ENCODE measurements around the gene ATG2A. TPM values are rescaled to one million over a fixed set of nuclear protein-coding genes. Genes with fewer than 3 reads are reported as not detected.

ATG2A gene
- total and polyA plus RNA-seq, 9 of the 15 experiments (the other 6 are each of a cell fraction or from before 2014, with no cell fraction given): 0.25 to 45.9 (median 5.2) TPM

DNA sequence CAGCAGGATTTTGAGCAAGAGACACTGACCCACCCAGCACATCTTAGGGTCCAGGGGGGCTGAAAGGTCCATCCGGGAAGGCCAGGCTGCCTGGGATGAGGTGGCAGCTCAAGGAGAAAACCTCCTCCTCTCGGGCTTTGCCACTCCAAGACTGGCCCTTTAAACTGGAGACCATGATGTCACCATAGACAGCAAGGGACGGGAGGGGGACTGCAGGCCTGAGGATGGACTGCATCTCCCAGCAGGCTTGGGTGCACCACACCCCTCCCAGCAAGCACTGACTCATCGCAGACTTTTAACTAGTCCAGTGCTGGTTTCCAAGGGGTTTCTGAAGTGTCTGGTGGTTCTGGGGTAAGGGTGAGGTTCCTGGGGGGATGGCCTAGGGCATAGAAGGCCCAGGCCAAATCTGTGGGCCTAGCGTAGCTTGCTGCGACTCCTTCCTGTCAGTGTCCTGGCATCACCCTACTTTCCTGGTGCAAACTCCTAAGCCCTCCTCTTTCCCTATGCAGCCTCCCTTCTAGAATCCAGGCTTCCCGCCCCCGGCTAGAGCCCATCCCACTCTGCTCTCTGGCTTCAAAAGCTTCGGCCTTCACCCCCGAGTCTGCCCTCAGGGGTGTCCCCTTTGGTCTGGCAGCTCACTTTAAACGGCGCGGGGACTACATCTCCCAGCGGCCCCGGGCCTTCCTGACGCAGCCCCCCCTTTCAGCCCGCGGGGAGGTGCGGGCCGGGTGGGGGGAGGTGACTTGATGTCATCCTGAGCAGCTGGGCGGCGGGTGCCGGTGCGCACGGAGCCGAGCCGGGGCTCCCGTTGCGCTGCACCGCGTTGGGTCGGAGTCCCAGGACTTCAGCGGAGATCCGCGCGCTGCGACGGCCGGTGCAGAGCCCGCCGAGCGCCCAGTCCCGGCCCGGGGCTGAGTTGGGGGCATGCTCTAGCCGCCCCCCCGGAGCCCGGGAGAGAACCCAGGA lies 7.2 kb upstream of the ATG2A start, which contains the start of gene PPP2R5B (continued):
- TF ChIP-seq SNRNP70 (optimal IDR thresholded peaks at IDR 0.05; ENCODE audit: low read depth, low read length) (no peak), POLR3G (IDR thresholded peaks at IDR 0.05; ENCODE audit: extremely low read depth, insufficient read length, insufficient replicate concordance) (no peak), KDM2B (CRISPR knock-in tag; IDR thresholded peaks at IDR 0.05) (0 out of 2 replicates have a peak, but pooled peaks have one; percentile 76), ZEB2 (IDR thresholded peaks at IDR 0.05) (0 out of 2 replicates have a peak, but pooled peaks have one; percentile 14), ZFX (CRISPR knock-in tag; IDR thresholded peaks at IDR 0.05) (peak; percentile 77), FOXP1 (CRISPR knock-in tag; IDR thresholded peaks at IDR 0.05) (peak; percentile 4; the same call in 1 of the 2 replicates), JUNB (CRISPR knock-in tag; conservative IDR thresholded peaks at IDR 0.05) (peak; percentile 83), ZBTB1 (CRISPR knock-in tag; IDR thresholded peaks at IDR 0.05; ENCODE audit: borderline replicate concordance, low read depth) (no peak), RB1 (IDR thresholded peaks at IDR 0.05; ENCODE audit: low read depth) (peak; percentile 78), CXXC5 (CRISPR knock-in tag; IDR thresholded peaks at IDR 0.05) (peak; percentile 93), ILF3 (IDR thresholded peaks at IDR 0.05; ENCODE audit: borderline replicate concordance) (no peak), TSC22D4 (tag; IDR thresholded peaks at IDR 0.05) (no peak), ZNF224 (CRISPR knock-in tag; IDR thresholded peaks at IDR 0.05) (no peak), EHMT2 (IDR thresholded peaks at IDR 0.05) (no peak), ZNF311 (CRISPR knock-in tag; IDR thresholded peaks at IDR 0.05) (peak; percentile 44; the same call in 1 of the 2 replicates), STAG1 (CRISPR knock-in tag; IDR thresholded peaks at IDR 0.05; ENCODE audit: borderline replicate concordance) (no peak), HMG20A (CRISPR knock-in tag; conservative IDR thresholded peaks at IDR 0.05) (no peak), TRIM28 (IDR thresholded peaks at IDR 0.05) (peak; percentile 53; the same call in 1 of the 2 replicates), CREM (IDR thresholded peaks at IDR 0.05; ENCODE audit: low read depth) (peak; percentile 92), CAMTA2 (CRISPR knock-in tag; conservative IDR thresholded peaks at IDR 0.05) (no peak), ETS2 (tag; IDR thresholded peaks at IDR 0.05; ENCODE audit: borderline replicate concordance, poor library complexity, severe bottlenecking) (no peak), CHD1 (IDR thresholded peaks at IDR 0.05; ENCODE audit: low read length) (no peak), SIX5 (IDR thresholded peaks at IDR 0.05; ENCODE audit: borderline replicate concordance in 1 of 2, insufficient read depth in 1 of 2, low read depth in 1 of 2, low read length in 2 of 2) (peak; percentile 85 to 89), RAD21 (CRISPR knock-in tag; conservative IDR thresholded peaks at IDR 0.05 in 1 of 2, IDR thresholded peaks at IDR 0.05 in 1 of 2) (no peak), NFRKB (IDR thresholded peaks at IDR 0.05; ENCODE audit: low read depth) (peak; percentile 39; the same call in 1 of the 2 replicates), NBN (IDR thresholded peaks at IDR 0.05; ENCODE audit: low read depth) (no peak)
- TF ChIP-seq, protein P1, sequence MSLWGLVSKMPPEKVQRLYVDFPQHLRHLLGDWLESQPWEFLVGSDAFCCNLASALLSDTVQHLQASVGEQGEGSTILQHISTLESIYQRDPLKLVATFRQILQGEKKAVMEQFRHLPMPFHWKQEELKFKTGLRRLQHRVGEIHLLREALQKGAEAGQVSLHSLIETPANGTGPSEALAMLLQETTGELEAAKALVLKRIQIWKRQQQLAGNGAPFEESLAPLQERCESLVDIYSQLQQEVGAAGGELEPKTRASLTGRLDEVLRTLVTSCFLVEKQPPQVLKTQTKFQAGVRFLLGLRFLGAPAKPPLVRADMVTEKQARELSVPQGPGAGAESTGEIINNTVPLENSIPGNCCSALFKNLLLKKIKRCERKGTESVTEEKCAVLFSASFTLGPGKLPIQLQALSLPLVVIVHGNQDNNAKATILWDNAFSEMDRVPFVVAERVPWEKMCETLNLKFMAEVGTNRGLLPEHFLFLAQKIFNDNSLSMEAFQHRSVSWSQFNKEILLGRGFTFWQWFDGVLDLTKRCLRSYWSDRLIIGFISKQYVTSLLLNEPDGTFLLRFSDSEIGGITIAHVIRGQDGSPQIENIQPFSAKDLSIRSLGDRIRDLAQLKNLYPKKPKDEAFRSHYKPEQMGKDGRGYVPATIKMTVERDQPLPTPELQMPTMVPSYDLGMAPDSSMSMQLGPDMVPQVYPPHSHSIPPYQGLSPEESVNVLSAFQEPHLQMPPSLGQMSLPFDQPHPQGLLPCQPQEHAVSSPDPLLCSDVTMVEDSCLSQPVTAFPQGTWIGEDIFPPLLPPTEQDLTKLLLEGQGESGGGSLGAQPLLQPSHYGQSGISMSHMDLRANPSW (CRISPR knock-in tag; IDR thresholded peaks at IDR 0.05): peak; percentile 93; the same call in 1 of the 2 replicates

All from K562 (cell line).